ENCODE results near the gene INMT.

The INMT gene

GRCh38 chr7:30738026-30738915, 13.7 kb upstream of the INMT start:
- no peaks in the 10 kb centered on the region for H3K9me3 ChIP-seq (ENCODE audit: control insufficient read depth, insufficient read depth, low read length)
- no peak overlapping the region for H3K4me3 ChIP-seq (ENCODE audit: low read depth, low read length)
- no peaks in the 10 kb centered on the region for H3K27me3 ChIP-seq (ENCODE audit: control insufficient read depth, insufficient read depth, low read length)
- no peaks in the 10 kb centered on the region for H3K36me3 ChIP-seq (ENCODE audit: control insufficient read depth, insufficient read depth, low read length)
- H3K27ac ChIP-seq (ENCODE audit: low read depth, low read length) = no peak overlapping the region
- peaks cover 4% of the 10 kb centered on the region; the same call in 1 of the 2 replicates for H3K4me1 ChIP-seq (ENCODE audit: control insufficient read depth, insufficient read depth, low read length)
- no peak overlapping the region for H3K9ac ChIP-seq (ENCODE audit: low read depth, low read length)

GRCh38 chr7:30739691-30740090, 12.2 kb upstream of the INMT start:
- H3K4me1 ChIP-seq (ENCODE audit: control insufficient read depth, insufficient read depth, low read length) = peaks cover 4% of the 10 kb centered on the region; the same call in 1 of the 2 replicates
- no peak overlapping the region for H3K9ac ChIP-seq (ENCODE audit: low read depth, low read length)
- no peaks in the 10 kb centered on the region for H3K9me3 ChIP-seq (ENCODE audit: control insufficient read depth, insufficient read depth, low read length)
- H3K4me3 ChIP-seq (ENCODE audit: low read depth, low read length) = no peak overlapping the region
- H3K27me3 ChIP-seq (ENCODE audit: control insufficient read depth, insufficient read depth, low read length) = no peaks in the 10 kb centered on the region
- H3K27ac ChIP-seq (ENCODE audit: low read depth, low read length) = no peak overlapping the region
- no peaks in the 10 kb centered on the region for H3K36me3 ChIP-seq (ENCODE audit: control insufficient read depth, insufficient read depth, low read length)

- H3K4me1 ChIP-seq (ENCODE audit: control insufficient read depth, insufficient read depth, low read length) = peaks cover 4% of the 10 kb centered on the region; the same call in 1 of the 2 replicates
- no peaks in the 10 kb centered on the region for H3K27me3 ChIP-seq (ENCODE audit: control insufficient read depth, insufficient read depth, low read length)
- H3K36me3 ChIP-seq (ENCODE audit: control insufficient read depth, insufficient read depth, low read length) = no peaks in the 10 kb centered on the region
- H3K27ac ChIP-seq (ENCODE audit: low read depth, low read length) = no peak overlapping the region
- no peaks in the 10 kb centered on the region for H3K9me3 ChIP-seq (ENCODE audit: control insufficient read depth, insufficient read depth, low read length)
- no peak overlapping the region for H3K9ac ChIP-seq (ENCODE audit: low read depth, low read length)
- no peak overlapping the region for H3K4me3 ChIP-seq (ENCODE audit: low read depth, low read length)
These were observed 11.3 kb upstream of the INMT start for GRCh38 chr7:30740417-30741181.

GRCh38 chr7:30741289-30741688, 10.6 kb upstream of the INMT start:
- H3K27me3 ChIP-seq (ENCODE audit: control insufficient read depth, insufficient read depth, low read length) = no peaks in the 10 kb centered on the region
- H3K36me3 ChIP-seq (ENCODE audit: control insufficient read depth, insufficient read depth, low read length) = no peaks in the 10 kb centered on the region
- no peaks in the 10 kb centered on the region for H3K9me3 ChIP-seq (ENCODE audit: control insufficient read depth, insufficient read depth, low read length)
- H3K27ac ChIP-seq (ENCODE audit: low read depth, low read length) = no peak overlapping the region
- H3K9ac ChIP-seq (ENCODE audit: low read depth, low read length) = no peak overlapping the region
- peaks cover 4% of the 10 kb centered on the region; the same call in 1 of the 2 replicates for H3K4me1 ChIP-seq (ENCODE audit: control insufficient read depth, insufficient read depth, low read length)
- H3K4me3 ChIP-seq (ENCODE audit: low read depth, low read length) = no peak overlapping the region

- no peaks in the 10 kb centered on the region for H3K9me3 ChIP-seq (ENCODE audit: control insufficient read depth, insufficient read depth, low read length)
- H3K4me1 ChIP-seq (ENCODE audit: control insufficient read depth, insufficient read depth, low read length) = peaks cover 4% of the 10 kb centered on the region; the same call in 1 of the 2 replicates
- no peak overlapping the region for H3K4me3 ChIP-seq (ENCODE audit: low read depth, low read length)
- no peak overlapping the region for H3K27ac ChIP-seq (ENCODE audit: low read depth, low read length)
- no peaks in the 10 kb centered on the region for H3K36me3 ChIP-seq (ENCODE audit: control insufficient read depth, insufficient read depth, low read length)
- no peak overlapping the region for H3K9ac ChIP-seq (ENCODE audit: low read depth, low read length)
- no peaks in the 10 kb centered on the region for H3K27me3 ChIP-seq (ENCODE audit: control insufficient read depth, insufficient read depth, low read length)
These were observed 8.4 kb upstream of the INMT start for GRCh38 chr7:30743371-30744074.

- H3K27me3 ChIP-seq (ENCODE audit: control insufficient read depth, insufficient read depth, low read length) = no peaks in the 10 kb centered on the region
- no peak overlapping the region for H3K27ac ChIP-seq (ENCODE audit: low read depth, low read length)
- H3K4me1 ChIP-seq (ENCODE audit: control insufficient read depth, insufficient read depth, low read length) = peaks cover 4% of the 10 kb centered on the region; the same call in 1 of the 2 replicates
- no peak overlapping the region for H3K9ac ChIP-seq (ENCODE audit: low read depth, low read length)
- no peak overlapping the region for H3K4me3 ChIP-seq (ENCODE audit: low read depth, low read length)
- H3K36me3 ChIP-seq (ENCODE audit: control insufficient read depth, insufficient read depth, low read length) = no peaks in the 10 kb centered on the region
- no peaks in the 10 kb centered on the region for H3K9me3 ChIP-seq (ENCODE audit: control insufficient read depth, insufficient read depth, low read length)
These were observed 7.9 kb upstream of the INMT start for GRCh38 chr7:30744075-30744417.

- Histone ChIP-seq H3K27me3 (ENCODE audit: control insufficient read depth, insufficient read depth, low read length) (no peaks in the 10 kb centered on the region), H3K27ac (ENCODE audit: low read depth, low read length) (no peak overlapping the region), H3K4me1 (ENCODE audit: control insufficient read depth, insufficient read depth, low read length) (no peaks in the 10 kb centered on the region), H3K9ac (ENCODE audit: low read depth, low read length) (no peak overlapping the region), H3K9me3 (ENCODE audit: control insufficient read depth, insufficient read depth, low read length) (no peaks in the 10 kb centered on the region), H3K36me3 (ENCODE audit: control insufficient read depth, insufficient read depth, low read length) (no peaks in the 10 kb centered on the region), H3K4me3 (ENCODE audit: low read depth, low read length) (no peak overlapping the region)
These were observed 6.5 kb upstream of the INMT start for GRCh38 chr7:30745261-30745941.

GRCh38 chr7:30750010-30750409, 1.9 kb upstream of the INMT start:
- Histone ChIP-seq H3K4me3 (ENCODE audit: low read depth, low read length) (no peak overlapping the region), H3K4me1 (ENCODE audit: control insufficient read depth, insufficient read depth, low read length) (no peaks in the 10 kb centered on the region), H3K9me3 (ENCODE audit: control insufficient read depth, insufficient read depth, low read length) (no peaks in the 10 kb centered on the region), H3K9ac (ENCODE audit: low read depth, low read length) (no peak overlapping the region), H3K36me3 (ENCODE audit: control insufficient read depth, insufficient read depth, low read length) (no peaks in the 10 kb centered on the region), H3K27ac (ENCODE audit: low read depth, low read length) (no peak overlapping the region), H3K27me3 (ENCODE audit: control insufficient read depth, insufficient read depth, low read length) (no peaks in the 10 kb centered on the region)

- Histone ChIP-seq H3K4me3 (ENCODE audit: low read depth, low read length) (no peak overlapping the region), H3K27ac (ENCODE audit: low read depth, low read length) (no peak overlapping the region), H3K27me3 (ENCODE audit: control insufficient read depth, insufficient read depth, low read length) (no peaks in the 10 kb centered on the region)
These were observed 968 bp upstream of the INMT start for GRCh38 chr7:30750683-30751650.

GRCh38 chr7:30752484-30752883, 549 bp downstream of the INMT start:
- Histone ChIP-seq H3K27me3 (ENCODE audit: control insufficient read depth, insufficient read depth, low read length) (no peaks in the 10 kb centered on the region), H3K9me3 (ENCODE audit: control insufficient read depth, insufficient read depth, low read length) (no peaks in the 10 kb centered on the region), H3K4me3 (ENCODE audit: low read depth, low read length) (no peak overlapping the region), H3K4me1 (ENCODE audit: control insufficient read depth, insufficient read depth, low read length) (no peaks in the 10 kb centered on the region), H3K27ac (ENCODE audit: low read depth, low read length) (no peak overlapping the region), H3K9ac (ENCODE audit: low read depth, low read length) (no peak overlapping the region), H3K36me3 (ENCODE audit: control insufficient read depth, insufficient read depth, low read length) (no peaks in the 10 kb centered on the region)

More at GRCh38 chr7:30750683-30751650, 968 bp upstream of the INMT start:
- Histone ChIP-seq H3K9me3 (ENCODE audit: control insufficient read depth, insufficient read depth, low read length) (no peaks in the 10 kb centered on the region), H3K4me1 (ENCODE audit: control insufficient read depth, insufficient read depth, low read length) (no peaks in the 10 kb centered on the region), H3K9ac (ENCODE audit: low read depth, low read length) (no peak overlapping the region), H3K36me3 (ENCODE audit: control insufficient read depth, insufficient read depth, low read length) (no peaks in the 10 kb centered on the region)

Data from HUES48 (cell line).